Measurements from ENCODE around the gene TSPAN8. TPM values are rescaled to one million over a fixed set of nuclear protein-coding genes. Genes with fewer than 3 reads are reported as not detected.
A peak's percentile ranks its signal among the peaks of the same experiment; 100 is the strongest.

TSPAN8 gene
- total RNA-seq, 1 donor from 2014 or later, result 2.9 TPM

GRCh38 chr12:71109834-71110233 is 48.0 kb downstream of the TSPAN8 start:
- intact Hi-C loops (cut with DNase I), result no loop called here
- H3K36me3 ChIP-seq, result no peaks in the 10 kb centered on the region

GRCh38 chr12:71108355-71108754 is 49.4 kb downstream of the TSPAN8 start:
- Histone ChIP-seq H3K27ac (no peak overlapping the region), H3K9me3 (no peaks in the 10 kb centered on the region), H3K36me3 (no peaks in the 10 kb centered on the region), H3K4me1 (no peaks in the 10 kb centered on the region), H3K4me3 (no peak overlapping the region), H3K27me3 (no peaks in the 10 kb centered on the region)
- no peak for DNase-seq (ENCODE audit: extremely low spot score in 2 of 2)
- intact Hi-C loops (cut with DNase I), result no loop called here
- TF ChIP-seq POLR2AphosphoS5 (IDR thresholded peaks at IDR 0.05; ENCODE audit: insufficient read depth in 1 of 2, low read depth in 1 of 2) (no peak), CTCF (IDR thresholded peaks at IDR 0.05) (no peak), POLR2A (IDR thresholded peaks at IDR 0.05) (no peak)

More at GRCh38 chr12:71109834-71110233, 48.0 kb downstream of the TSPAN8 start:
- TF ChIP-seq CTCF (IDR thresholded peaks at IDR 0.05) (no peak), POLR2A (IDR thresholded peaks at IDR 0.05) (no peak), POLR2AphosphoS5 (IDR thresholded peaks at IDR 0.05; ENCODE audit: insufficient read depth in 1 of 2, low read depth in 1 of 2) (no peak)
- H3K4me3 ChIP-seq, result no peak overlapping the region
- H3K9me3 ChIP-seq, result no peaks in the 10 kb centered on the region
- no peaks in the 10 kb centered on the region for H3K4me1 ChIP-seq
- peak in 1 of 2 donors; percentile 75 for DNase-seq (ENCODE audit: extremely low spot score in 2 of 2)
- H3K27ac ChIP-seq, result no peak overlapping the region
- H3K27me3 ChIP-seq, result no peaks in the 10 kb centered on the region

- no peak overlapping the region for H3K4me3 ChIP-seq
- H3K27me3 ChIP-seq, result no peaks in the 10 kb centered on the region
- intact Hi-C loops (cut with DNase I), result no loop called here
- H3K4me1 ChIP-seq, result no peaks in the 10 kb centered on the region
- no peak overlapping the region for H3K27ac ChIP-seq
- DNase-seq (ENCODE audit: extremely low spot score in 2 of 2), result no peak
- H3K36me3 ChIP-seq, result no peaks in the 10 kb centered on the region
- H3K9me3 ChIP-seq, result no peaks in the 10 kb centered on the region
- TF ChIP-seq POLR2A (IDR thresholded peaks at IDR 0.05) (no peak), POLR2AphosphoS5 (IDR thresholded peaks at IDR 0.05; ENCODE audit: insufficient read depth in 1 of 2, low read depth in 1 of 2) (no peak), CTCF (IDR thresholded peaks at IDR 0.05) (no peak)
Observed at GRCh38 chr12:71107936-71108335, 49.9 kb downstream of the TSPAN8 start.

GRCh38 chr12:71105956-71106355 is 51.8 kb downstream of the TSPAN8 start:
- no peaks in the 10 kb centered on the region for H3K27me3 ChIP-seq
- H3K36me3 ChIP-seq, result no peaks in the 10 kb centered on the region
- intact Hi-C loops (cut with DNase I), result no loop called here
- no peak overlapping the region for H3K4me3 ChIP-seq
- DNase-seq (ENCODE audit: extremely low spot score in 2 of 2), result no peak
- H3K4me1 ChIP-seq, result no peaks in the 10 kb centered on the region
- TF ChIP-seq CTCF (IDR thresholded peaks at IDR 0.05) (no peak), POLR2AphosphoS5 (IDR thresholded peaks at IDR 0.05; ENCODE audit: insufficient read depth in 1 of 2, low read depth in 1 of 2) (no peak), POLR2A (IDR thresholded peaks at IDR 0.05) (no peak)
- no peaks in the 10 kb centered on the region for H3K9me3 ChIP-seq
- no peak overlapping the region for H3K27ac ChIP-seq

GRCh38 chr12:71092290-71092689 is 65.5 kb downstream of the TSPAN8 start:
- no peak for TF ChIP-seq POLR2AphosphoS5 (IDR thresholded peaks at IDR 0.05; ENCODE audit: insufficient read depth in 1 of 2, low read depth in 1 of 2)
- TF ChIP-seq CTCF (IDR thresholded peaks at IDR 0.05), result no peak
- no peak for TF ChIP-seq POLR2A (IDR thresholded peaks at IDR 0.05)
- DNase-seq (ENCODE audit: extremely low spot score in 2 of 2), result no peak
- Histone ChIP-seq H3K36me3 (no peaks in the 10 kb centered on the region), H3K27ac (no peak overlapping the region), H3K4me3 (no peak overlapping the region), H3K9me3 (no peaks in the 10 kb centered on the region), H3K4me1 (no peaks in the 10 kb centered on the region), H3K27me3 (no peaks in the 10 kb centered on the region)
- intact Hi-C loops (cut with DNase I), result no loop called here
